Measurements from ENCODE around the gene CEP85L.

DNA sequence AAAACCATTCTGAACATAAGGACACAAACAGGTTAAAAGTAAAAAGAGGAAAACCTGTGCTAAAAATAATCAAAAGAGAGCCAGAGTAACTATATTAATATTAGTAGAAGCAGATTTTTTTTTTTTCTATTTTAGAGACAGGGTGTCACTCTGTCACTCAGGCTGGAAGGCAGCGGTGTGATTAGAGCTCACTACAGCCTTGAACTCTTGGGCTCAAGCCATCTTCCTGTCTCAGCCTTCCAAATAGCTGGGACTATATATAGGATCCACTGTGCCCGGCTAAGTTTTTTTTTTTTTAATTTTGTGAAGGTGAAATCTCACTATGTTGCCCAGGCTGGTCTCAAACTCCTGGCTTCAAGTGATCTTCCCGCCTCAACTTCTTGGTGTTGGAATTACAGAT is 136.7 kb downstream of the CEP85L start:
- TF ChIP-seq, protein P1, sequence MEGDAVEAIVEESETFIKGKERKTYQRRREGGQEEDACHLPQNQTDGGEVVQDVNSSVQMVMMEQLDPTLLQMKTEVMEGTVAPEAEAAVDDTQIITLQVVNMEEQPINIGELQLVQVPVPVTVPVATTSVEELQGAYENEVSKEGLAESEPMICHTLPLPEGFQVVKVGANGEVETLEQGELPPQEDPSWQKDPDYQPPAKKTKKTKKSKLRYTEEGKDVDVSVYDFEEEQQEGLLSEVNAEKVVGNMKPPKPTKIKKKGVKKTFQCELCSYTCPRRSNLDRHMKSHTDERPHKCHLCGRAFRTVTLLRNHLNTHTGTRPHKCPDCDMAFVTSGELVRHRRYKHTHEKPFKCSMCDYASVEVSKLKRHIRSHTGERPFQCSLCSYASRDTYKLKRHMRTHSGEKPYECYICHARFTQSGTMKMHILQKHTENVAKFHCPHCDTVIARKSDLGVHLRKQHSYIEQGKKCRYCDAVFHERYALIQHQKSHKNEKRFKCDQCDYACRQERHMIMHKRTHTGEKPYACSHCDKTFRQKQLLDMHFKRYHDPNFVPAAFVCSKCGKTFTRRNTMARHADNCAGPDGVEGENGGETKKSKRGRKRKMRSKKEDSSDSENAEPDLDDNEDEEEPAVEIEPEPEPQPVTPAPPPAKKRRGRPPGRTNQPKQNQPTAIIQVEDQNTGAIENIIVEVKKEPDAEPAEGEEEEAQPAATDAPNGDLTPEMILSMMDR (conservative IDR thresholded peaks at IDR 0.05; ENCODE audit: low read length) = no peak
- TF ChIP-seq EZH2phosphoT487 (IDR thresholded peaks at IDR 0.05; ENCODE audit: borderline replicate concordance, low read depth, low read length) = no peak

Measured in OCI-LY7 (cell line).